ENCODE data around the gene SMARCA4.

DNA sequence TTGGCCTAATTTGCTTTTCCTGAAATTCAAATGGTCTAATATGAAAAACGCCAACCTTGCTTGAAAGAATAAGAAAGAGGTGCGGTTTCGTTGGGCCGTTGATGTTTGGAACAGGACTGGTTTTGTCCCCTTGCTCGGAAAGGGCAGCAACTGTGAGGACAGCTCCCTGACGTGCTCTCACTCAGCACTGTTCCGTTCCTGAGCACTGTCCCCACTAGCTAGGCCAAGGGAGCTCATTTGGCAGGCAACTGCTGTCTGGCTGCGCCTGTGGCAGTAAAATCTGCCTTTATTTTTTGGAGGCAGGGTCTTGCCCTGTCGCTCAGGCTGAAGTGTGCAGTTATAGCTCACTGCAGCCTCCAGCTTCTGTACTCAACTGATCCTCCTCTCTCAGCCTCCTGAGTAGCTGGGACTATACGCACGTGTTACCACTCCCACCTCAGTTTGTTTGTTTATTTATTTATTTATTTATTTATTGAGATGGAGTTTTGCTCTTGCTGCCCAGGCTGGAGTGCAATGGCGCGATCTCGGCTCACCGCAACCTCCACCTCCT is 132.9 kb downstream of the SMARCA4 start:
- TF ChIP-seq, protein P1, sequence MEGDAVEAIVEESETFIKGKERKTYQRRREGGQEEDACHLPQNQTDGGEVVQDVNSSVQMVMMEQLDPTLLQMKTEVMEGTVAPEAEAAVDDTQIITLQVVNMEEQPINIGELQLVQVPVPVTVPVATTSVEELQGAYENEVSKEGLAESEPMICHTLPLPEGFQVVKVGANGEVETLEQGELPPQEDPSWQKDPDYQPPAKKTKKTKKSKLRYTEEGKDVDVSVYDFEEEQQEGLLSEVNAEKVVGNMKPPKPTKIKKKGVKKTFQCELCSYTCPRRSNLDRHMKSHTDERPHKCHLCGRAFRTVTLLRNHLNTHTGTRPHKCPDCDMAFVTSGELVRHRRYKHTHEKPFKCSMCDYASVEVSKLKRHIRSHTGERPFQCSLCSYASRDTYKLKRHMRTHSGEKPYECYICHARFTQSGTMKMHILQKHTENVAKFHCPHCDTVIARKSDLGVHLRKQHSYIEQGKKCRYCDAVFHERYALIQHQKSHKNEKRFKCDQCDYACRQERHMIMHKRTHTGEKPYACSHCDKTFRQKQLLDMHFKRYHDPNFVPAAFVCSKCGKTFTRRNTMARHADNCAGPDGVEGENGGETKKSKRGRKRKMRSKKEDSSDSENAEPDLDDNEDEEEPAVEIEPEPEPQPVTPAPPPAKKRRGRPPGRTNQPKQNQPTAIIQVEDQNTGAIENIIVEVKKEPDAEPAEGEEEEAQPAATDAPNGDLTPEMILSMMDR (IDR thresholded peaks at IDR 0.05), result no peak
- no peak for TF ChIP-seq POLR2A (IDR thresholded peaks at IDR 0.05)
